ENCODE results near the gene BAG2. TPM values are rescaled to one million over a fixed set of nuclear protein-coding genes. Genes with fewer than 3 reads are reported as not detected.

Gene BAG2
- total RNA-seq, 1 donor from 2014 or later = 12.7 TPM

DNA sequence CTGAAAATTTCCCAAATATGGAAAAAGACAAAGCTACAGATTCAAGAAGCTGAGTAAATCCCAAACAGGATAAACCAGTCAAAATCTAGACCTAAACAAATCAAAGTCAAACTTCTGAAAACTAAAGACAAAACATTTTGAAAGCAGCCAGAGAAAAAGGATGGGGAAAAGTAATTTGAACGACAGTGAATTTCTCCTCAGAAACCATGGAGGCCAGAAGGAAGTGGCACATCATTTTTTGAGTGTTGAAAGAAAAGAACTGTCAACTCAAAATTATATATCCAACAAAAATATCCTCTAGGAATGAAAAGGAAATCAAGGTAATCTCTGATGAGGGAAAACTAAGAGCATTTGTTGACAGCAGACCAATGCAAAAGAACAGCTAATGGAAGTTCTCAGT, 43.1 kb downstream of the BAG2 start:
- DNase-seq (no peak), ATAC-seq (ENCODE audit: poor library complexity) (no peak)
- intact Hi-C loops (cut with DNase I) = no loop called here

DNA sequence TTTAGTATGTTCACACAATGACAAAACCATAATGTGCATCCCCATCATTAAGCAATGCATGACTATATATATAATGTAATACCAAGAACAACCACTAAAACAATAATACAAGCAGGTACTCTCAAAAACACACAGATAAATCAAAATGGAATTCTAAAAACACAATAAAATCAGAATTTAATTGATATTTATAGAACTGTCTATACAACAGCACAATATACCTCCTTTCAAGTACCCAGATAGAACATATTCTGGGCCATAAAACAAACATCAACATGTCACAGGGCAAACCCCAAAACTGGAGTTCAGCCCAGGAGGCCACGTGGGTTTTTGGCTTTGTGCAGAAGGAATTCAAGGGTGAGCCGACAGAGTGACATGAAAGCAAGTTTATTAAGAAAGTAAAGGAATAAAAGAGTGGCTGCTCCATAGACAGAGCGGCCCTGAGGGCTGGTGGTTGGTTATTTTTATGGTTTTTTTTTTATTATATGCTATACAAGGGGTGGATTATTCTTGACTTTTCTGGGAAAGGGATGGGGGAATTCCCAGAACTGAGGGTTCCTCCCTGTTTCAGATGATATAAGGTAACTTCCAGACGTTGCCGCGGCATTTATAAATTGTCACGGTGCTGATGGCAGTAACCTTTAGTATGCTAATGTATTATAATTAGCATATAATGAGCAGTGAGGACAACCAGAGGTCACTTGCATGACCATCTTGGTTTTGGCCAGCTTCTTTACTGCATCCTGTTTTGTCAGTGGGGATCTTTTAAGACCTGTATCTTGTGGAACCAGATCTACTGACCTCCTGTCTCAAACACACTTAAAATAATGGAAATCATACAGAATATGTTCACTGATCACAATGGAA, 44.3 kb downstream of the BAG2 start:
- intact Hi-C loops (cut with DNase I) = no loop called here
- peak; percentile 61 for ATAC-seq (ENCODE audit: poor library complexity)
- DNase-seq = peak; percentile 48

DNA sequence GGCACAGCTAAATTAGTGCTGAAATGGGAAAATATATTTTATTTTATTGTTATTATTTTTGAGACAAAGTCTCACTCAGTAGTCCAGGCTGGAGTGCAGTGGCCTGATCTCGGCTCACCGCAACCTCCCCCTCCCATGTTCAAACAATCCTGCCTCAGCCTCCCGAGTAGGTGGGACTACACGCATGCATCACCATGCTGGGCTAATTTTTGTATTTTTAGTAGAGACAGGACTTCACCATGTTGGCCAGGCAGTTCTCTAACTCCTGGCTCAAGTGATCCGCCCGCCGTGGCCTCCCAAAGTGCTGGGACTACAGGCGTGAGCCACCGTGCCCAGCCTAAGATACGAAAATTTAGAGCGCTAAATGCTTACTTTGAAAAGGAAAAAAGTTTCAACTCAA, 45.1 kb downstream of the BAG2 start:
- intact Hi-C loops (cut with DNase I) = no loop called here
- no peak for DNase-seq

DNA sequence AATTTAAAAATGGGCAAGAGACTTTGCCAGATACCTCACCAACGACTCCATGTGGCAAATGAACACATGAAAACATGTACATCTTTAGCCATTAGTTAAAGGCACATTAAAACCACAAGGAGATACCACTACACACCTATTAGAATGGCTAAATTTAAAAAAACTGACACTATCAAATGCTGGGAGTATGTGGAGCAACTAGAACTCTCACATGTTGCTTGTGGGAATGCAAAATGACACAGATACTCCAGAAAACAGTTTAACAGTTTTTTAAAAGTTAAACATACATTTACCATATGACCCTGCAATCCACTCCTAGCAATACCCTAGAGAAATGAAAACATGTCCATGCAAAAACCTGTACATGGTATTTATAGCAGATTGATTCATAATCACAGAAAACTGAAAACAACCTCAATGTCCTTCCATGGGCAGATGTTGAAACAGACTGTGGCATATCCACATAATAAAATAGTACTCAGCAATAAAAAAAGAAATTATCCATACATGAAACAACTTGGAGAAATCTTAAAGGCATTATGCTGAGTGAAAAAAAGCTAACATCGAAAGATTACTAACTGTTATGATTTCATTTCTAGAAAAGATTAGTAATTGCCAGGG, 48.1 kb downstream of the BAG2 start:
- DNase-seq (no peak), ATAC-seq (ENCODE audit: poor library complexity) (no peak)
- intact Hi-C loops (cut with DNase I) = no loop called here

More for the DNA sequence above, 45.1 kb downstream of the BAG2 start:
- no peak for ATAC-seq (ENCODE audit: poor library complexity)

DNA sequence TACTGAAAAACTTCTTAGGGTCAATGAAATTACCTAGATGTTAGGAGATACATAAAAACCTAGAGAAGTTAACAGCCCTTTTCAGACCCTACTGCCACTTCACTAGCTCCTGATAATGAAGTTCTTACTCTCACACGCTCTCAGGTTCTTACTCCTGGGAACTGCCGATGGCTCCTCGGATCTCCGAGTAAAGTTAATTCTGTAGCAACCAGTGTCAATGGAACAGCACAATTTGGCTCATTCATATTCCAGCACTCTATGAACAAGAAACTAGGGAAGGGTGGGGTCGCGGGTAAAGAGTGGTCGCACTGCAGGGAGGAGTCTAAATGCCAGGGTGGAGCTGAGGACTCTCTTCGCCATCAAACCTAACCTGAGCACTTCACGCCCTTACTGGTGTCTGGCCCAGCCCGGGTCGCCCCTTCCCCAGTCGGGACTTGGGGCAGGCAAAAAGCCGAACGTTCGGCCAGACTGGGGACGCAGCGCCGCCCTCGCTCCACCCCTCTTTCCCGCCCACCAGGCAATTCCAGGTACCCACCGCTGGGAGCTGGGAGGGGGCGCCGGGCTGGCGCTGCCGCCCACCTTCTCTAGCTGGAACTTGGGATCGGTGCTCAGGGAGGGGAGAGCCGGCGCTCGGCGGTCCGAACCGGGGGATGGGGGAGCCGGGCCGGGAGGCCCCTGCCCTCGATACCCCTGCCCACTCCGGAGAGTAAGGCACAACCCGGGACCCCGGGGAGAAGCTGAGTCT, 49.2 kb downstream of the BAG2 start:
- intact Hi-C loops (cut with DNase I) = no loop called here
- peak; percentile 71 for DNase-seq
- peak; percentile 83 for ATAC-seq (ENCODE audit: poor library complexity)

DNA sequence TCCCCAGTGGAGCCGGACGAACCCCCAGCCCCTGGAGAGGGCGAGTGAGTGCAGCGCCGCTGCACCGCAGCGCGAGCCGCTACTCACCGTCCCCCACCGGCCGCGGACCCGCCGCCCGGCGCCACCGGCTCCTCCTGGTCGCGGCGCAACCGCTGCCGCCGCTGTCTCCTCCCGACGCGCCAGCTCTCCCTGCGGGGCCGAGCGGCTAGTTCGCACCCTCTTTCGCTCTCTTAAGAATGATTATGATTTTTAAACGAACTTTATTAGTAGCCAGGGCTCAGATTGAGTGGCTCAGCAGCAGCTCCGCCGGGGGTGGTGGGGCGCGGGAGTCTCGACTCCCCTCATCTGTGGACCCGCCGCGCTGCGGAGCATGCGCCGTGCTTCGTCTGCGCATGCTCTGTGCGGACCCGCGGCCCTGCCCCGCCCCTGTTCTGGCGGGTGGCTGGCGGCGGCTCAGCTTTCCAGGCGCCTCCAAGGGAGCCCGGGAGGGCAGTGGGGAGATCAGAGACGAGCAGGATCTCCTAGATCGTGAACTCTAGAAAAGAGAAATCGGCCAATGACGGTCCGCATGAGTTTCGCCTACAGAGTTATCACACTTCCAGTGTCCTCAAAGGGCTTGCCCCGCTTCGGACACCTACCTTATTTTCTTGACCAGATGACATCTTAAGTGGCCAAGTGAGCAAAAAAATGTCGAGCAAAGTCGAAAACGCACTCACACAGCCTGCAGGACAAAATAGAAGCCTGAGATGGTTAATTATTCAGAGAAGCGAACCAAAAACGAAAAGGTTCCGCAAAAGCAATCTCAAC, 50.0 kb downstream of the BAG2 start, which contains the start of gene RAB23:
Gene RAB23, minus strand, starts transcription at position 372 of the 807 bp plus-strand sequence. CDS start 11,927 bp downstream, outside the sequence.
- peak; percentile 99 for ATAC-seq (ENCODE audit: poor library complexity)
- intact Hi-C loops (cut with DNase I) = no loop called here
- peak; percentile 90 for DNase-seq

DNA sequence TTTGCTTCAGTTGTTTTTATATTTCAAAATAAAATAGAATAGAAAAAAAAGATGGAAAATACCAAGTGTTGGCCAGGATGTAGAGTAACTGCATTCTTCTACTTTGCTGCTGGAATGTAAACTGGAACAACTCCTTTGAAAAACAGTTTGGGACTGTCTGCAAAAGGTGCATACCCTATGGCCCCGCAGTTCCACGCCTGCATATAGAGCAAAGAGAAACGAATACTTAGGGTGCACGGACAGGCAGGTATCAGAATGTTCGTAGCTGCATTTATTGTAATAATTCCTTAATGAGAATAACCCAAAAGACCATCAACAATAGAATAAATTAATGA, 50.6 kb downstream of the BAG2 start:
- intact Hi-C loops (cut with DNase I) = no loop called here
- DNase-seq = no peak
- no peak for ATAC-seq (ENCODE audit: poor library complexity)

DNA sequence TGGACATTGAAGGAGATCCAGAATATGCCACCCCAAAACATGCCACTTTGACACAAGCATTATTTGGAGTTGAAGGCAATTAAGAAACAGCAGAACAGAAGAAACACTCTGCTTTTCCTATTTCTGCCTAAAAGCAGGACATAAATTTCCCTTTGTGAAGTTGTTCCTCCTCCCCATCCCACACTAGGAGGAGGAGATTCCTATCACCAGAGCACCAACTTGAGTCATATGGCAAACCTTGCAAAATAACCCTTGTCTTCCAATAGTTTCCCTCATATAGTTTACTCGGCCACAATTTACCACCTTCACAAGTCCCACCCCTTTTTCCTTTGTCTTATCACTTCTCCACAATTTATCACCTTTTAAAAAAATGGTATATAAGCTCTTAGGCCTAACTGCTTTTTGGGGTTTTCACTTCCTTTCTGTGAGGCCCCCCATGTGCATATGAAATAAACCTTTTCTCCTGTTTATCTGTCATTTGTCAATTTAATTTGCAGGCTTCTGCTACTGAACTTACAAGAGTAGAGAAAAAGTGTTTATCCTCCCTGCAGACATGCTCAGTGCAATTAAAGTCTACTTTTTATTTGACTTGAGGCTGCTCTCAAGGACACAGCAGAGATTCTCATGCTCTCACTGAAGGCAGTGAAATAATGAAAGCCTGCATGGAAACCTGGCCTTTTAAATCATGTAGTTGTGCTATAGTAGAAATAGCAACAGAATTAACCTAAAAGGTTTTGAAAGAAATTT, 52.8 kb downstream of the BAG2 start:
- DNase-seq (no peak), ATAC-seq (ENCODE audit: poor library complexity) (no peak)
- intact Hi-C loops (cut with DNase I) = no loop called here

DNA sequence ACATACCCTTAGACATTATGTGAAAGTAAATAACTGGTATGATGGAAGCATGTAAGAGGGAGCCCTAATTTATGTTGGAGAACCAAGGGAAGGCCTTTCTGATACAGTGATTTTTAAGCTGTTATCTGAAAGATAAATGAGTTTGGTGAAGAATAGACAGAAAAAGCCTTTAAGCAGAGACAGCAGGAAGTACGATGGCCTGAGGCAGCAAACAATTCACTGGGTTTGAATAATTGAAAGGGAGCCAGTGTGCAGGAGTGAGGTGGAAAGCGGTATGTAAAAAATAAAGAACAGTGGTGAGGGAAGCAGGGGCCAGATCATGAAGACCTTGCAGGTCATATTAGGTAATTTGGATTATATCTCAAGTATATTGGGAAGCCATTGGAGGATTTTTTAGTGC, 54.1 kb downstream of the BAG2 start:
- ATAC-seq (ENCODE audit: poor library complexity) (no peak), DNase-seq (no peak)
- intact Hi-C loops (cut with DNase I) = no loop called here

Other genes starting within 250 kb of the BAG2 start
- gene BEND6, start 217.2 kb upstream of the BAG2 start, total RNA-seq = 0.16 TPM
- gene KIAA1586, start 125.6 kb upstream of the BAG2 start, total RNA-seq = 6.5 TPM
- 17.2 TPM for gene ZNF451, start 82.1 kb upstream of the BAG2 start, total RNA-seq
- gene RAB23, start 50.0 kb downstream of the BAG2 start, total RNA-seq = 10.8 TPM
- 3.1 TPM for gene PRIM2, start 145.3 kb downstream of the BAG2 start, total RNA-seq

All from Right ventricle myocardium superior (tissue), 1 donor.